ENCODE measurements around the gene ADAMTS4. TPM values are rescaled to one million over a fixed set of nuclear protein-coding genes. Genes with fewer than 3 reads are reported as not detected.

Gene ADAMTS4
- total and polyA plus RNA-seq, 9 of the 15 experiments (the other 6 are each of a cell fraction or from before 2014, with no cell fraction given): 0.07 to 3.7 (median 0.41) TPM

DNA sequence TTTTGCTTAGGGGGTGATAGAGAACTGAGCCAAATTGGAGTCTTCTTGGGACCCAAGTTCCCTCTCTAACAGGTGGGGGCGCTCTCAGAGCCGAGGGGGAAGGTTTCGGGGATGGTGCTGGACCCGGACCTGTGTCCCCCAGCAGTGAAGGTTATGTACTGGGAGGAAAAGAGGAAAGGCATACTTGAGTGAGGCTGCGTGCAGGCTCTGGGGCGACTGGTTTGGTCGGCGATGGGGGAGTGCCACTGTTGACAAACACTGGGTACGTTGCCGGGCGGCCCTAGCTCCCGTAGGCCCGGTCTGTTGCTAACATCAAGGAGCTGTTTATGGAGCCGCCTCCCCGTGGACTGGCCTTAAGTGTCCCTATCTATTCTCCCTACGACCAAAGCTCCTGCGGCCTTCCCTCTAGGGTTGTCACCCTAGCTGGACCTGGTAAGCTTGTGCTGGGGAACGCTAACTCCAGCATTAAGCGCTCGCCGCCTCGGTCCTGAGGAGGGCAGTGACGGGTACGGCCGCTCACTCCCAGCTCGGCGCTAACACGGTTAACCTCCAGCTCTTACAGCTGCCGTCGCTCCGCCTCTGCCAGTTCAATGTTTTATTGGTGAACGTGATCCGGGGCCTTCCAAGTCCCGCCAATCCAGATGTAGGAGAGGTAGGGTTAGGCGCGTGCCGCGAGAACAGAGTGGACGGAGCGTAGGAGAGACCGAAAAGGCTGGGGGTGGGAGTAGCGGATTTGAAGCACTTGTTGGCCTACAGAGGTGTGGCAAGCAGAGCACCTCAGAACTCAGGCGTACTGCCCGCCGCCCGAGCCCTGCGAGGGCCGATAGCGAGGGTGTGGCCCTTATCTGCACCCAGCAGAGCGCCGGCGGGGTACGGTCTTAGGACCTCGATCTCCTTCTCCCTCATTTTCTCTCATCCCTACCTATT lies 32.8 kb downstream of the ADAMTS4 start, which contains the start of gene PPOX (continued):
- TF ChIP-seq SAP30 (IDR thresholded peaks at IDR 0.05; ENCODE audit: borderline replicate concordance, insufficient read depth, low read depth, low read length, poor library complexity, severe bottlenecking): peak; percentile 55
- no peak for TF ChIP-seq WHSC1 (IDR thresholded peaks at IDR 0.05; ENCODE audit: low read length)
- TF ChIP-seq EWSR1 (IDR thresholded peaks at IDR 0.05; ENCODE audit: borderline replicate concordance, low read depth, partially characterized antibody): no peak
- TF ChIP-seq HDAC1 (IDR thresholded peaks at IDR 0.05): peak in 1 of 2 experiments; percentile 62; a peak in 2 of 4 replicates
- no peak for TF ChIP-seq ZNF384 (IDR thresholded peaks at IDR 0.05; ENCODE audit: low read depth, low read length)
- no peak for TF ChIP-seq ZNF551 (CRISPR knock-in tag; IDR thresholded peaks at IDR 0.05)
- TF ChIP-seq ZNF133 (CRISPR knock-in tag; IDR thresholded peaks at IDR 0.05): no peak
- no peak for TF ChIP-seq HNRNPUL1 (IDR thresholded peaks at IDR 0.05; ENCODE audit: low read length)
- peak; percentile 94 for TF ChIP-seq SMARCC2 (IDR thresholded peaks at IDR 0.05; ENCODE audit: low read depth)
- no peak for TF ChIP-seq MIER1 (IDR thresholded peaks at IDR 0.05; ENCODE audit: low read depth)
- no peak for TF ChIP-seq ZNF778 (CRISPR knock-in tag; IDR thresholded peaks at IDR 0.05)
- TF ChIP-seq CBFA2T2 (conservative IDR thresholded peaks at IDR 0.05): peak; percentile 97
- no peak for TF ChIP-seq ZNF707 (CRISPR knock-in tag; conservative IDR thresholded peaks at IDR 0.05)
- no peak for TF ChIP-seq NR1H2 (CRISPR knock-in tag; IDR thresholded peaks at IDR 0.05)
- TF ChIP-seq PHF8 (IDR thresholded peaks at IDR 0.05; ENCODE audit: borderline replicate concordance, low read length): peak; percentile 71; the same call in 1 of the 2 replicates
- TF ChIP-seq PHF21A (IDR thresholded peaks at IDR 0.05; ENCODE audit: borderline replicate concordance, low read depth): no peak; the same call in 1 of the 2 replicates
- TF ChIP-seq MYBL2 (IDR thresholded peaks at IDR 0.05; ENCODE audit: low read depth): no peak
- no peak for TF ChIP-seq MYBL2 (CRISPR knock-in tag; IDR thresholded peaks at IDR 0.05; ENCODE audit: borderline replicate concordance)
- TF ChIP-seq ZZZ3 (IDR thresholded peaks at IDR 0.05): no peak
- no peak for TF ChIP-seq ZNF121 (CRISPR knock-in tag; conservative IDR thresholded peaks at IDR 0.05)
- TF ChIP-seq TEAD4 (IDR thresholded peaks at IDR 0.05; ENCODE audit: low read length): peak; percentile 98
- TF ChIP-seq TEAD4 (CRISPR knock-in tag; IDR thresholded peaks at IDR 0.05; ENCODE audit: borderline replicate concordance): no peak
- TF ChIP-seq, protein P1, sequence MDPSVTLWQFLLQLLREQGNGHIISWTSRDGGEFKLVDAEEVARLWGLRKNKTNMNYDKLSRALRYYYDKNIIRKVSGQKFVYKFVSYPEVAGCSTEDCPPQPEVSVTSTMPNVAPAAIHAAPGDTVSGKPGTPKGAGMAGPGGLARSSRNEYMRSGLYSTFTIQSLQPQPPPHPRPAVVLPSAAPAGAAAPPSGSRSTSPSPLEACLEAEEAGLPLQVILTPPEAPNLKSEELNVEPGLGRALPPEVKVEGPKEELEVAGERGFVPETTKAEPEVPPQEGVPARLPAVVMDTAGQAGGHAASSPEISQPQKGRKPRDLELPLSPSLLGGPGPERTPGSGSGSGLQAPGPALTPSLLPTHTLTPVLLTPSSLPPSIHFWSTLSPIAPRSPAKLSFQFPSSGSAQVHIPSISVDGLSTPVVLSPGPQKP (CRISPR knock-in tag; IDR thresholded peaks at IDR 0.05): no peak
- peak; percentile 89 for TF ChIP-seq NCOA1 (IDR thresholded peaks at IDR 0.05; ENCODE audit: low read depth)
- peak; percentile 98 for TF ChIP-seq SMARCA4 (IDR thresholded peaks at IDR 0.05)
- no peak for TF ChIP-seq ZNF764 (CRISPR knock-in tag; IDR thresholded peaks at IDR 0.05; ENCODE audit: low read depth)
- TF ChIP-seq SP1 (CRISPR knock-in tag; IDR thresholded peaks at IDR 0.05): peak; percentile 85
- peak in 1 of 2 experiments; percentile 41; a peak in 1 of 4 replicates for TF ChIP-seq KDM4B (IDR thresholded peaks at IDR 0.05; ENCODE audit: borderline replicate concordance in 2 of 2, low read depth in 1 of 2)
- TF ChIP-seq, protein P2, sequence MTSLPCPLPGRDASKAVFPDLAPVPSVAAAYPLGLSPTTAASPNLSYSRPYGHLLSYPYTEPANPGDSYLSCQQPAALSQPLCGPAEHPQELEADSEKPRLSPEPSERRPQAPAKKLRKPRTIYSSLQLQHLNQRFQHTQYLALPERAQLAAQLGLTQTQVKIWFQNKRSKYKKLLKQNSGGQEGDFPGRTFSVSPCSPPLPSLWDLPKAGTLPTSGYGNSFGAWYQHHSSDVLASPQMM (CRISPR knock-in tag; IDR thresholded peaks at IDR 0.05): no peak
